Mesothelial cell of epicardium (in vitro differentiated cells): ENCODE results near the gene VENTX. TPM values are rescaled to one million over a fixed set of nuclear protein-coding genes. Genes with fewer than 3 reads are reported as not detected.
"Not testable (repeated sequence)": the region's sequence is repeated elsewhere in the genome, so short reads cannot be mapped to it uniquely, and the experiment has no call there.

Experiments used
- DNase-seq, 2 experiments: peaks; one replicate each; pipeline ENCODE4 v3.0.0; 2021; ENCODE audit warnings: low spot score in 2 of 2; ENCODE audit not compliant: unreplicated experiment in 2 of 2
- H3K27ac Mint-ChIP-seq: 2 replicates; pipeline ENCODE4 v1.8.0; 2021; ENCODE audit warnings: mixed read lengths
- H3K27me3 Mint-ChIP-seq: 2 replicates; pipeline ENCODE4 v1.8.0; 2021; ENCODE audit warnings: low read depth, mixed read lengths
- H3K36me3 Mint-ChIP-seq: 2 replicates; pipeline ENCODE4 v1.8.0; 2021; ENCODE audit warnings: mixed read lengths
- H3K4me1 Mint-ChIP-seq: 2 replicates; pipeline ENCODE4 v1.8.0; 2021; ENCODE audit warnings: mixed read lengths
- H3K4me3 Mint-ChIP-seq: 2 replicates; pipeline ENCODE4 v1.8.0; 2021; ENCODE audit warnings: mild to moderate bottlenecking, moderate library complexity, mixed read lengths
- H3K9me3 Mint-ChIP-seq: 2 replicates; pipeline ENCODE4 v1.8.0; 2021; ENCODE audit warnings: mixed read lengths
- CTCF ChIP-seq: fragments of 200-600 bp; sonication (generic); IDR thresholded peaks from one replicate; pipeline ENCODE4 v1.5.0; 2021; ENCODE audit warnings: antibody characterized with exemption; ENCODE audit not compliant: unreplicated experiment
- total RNA-seq: library from RNA; stranded (reverse); gene quantifications from 3 replicates; pipeline ENCODE4 v1.2.1, GENCODE V29; 2021

The VENTX gene
- total RNA-seq, 1 donor from 2014 or later: 0.09 TPM

- Mint-ChIP-seq H3K4me1 (peaks cover 14% of the 10 kb centered on the region), H3K27me3 (peaks cover 86% of the 10 kb centered on the region), H3K9me3 (no peaks in the 10 kb centered on the region), H3K36me3 (no peaks in the 10 kb centered on the region), H3K27ac (no peak overlapping the region), H3K4me3 (peak overlapping the region; percentile 36)
- no peak for DNase-seq
- no peak for TF ChIP-seq CTCF
These were observed 6.3 kb upstream of the VENTX start for GRCh38 chr10:133231244-133231945.

GRCh38 chr10:133231946-133232574, 5.6 kb upstream of the VENTX start:
- TF ChIP-seq CTCF: no peak
- peaks cover 14% of the 10 kb centered on the region for H3K4me1 Mint-ChIP-seq
- no peaks in the 10 kb centered on the region for H3K36me3 Mint-ChIP-seq
- H3K27ac Mint-ChIP-seq: no peak overlapping the region
- DNase-seq: no peak
- H3K9me3 Mint-ChIP-seq: no peaks in the 10 kb centered on the region
- H3K27me3 Mint-ChIP-seq: peaks cover 80% of the 10 kb centered on the region
- H3K4me3 Mint-ChIP-seq: no peak overlapping the region

GRCh38 chr10:133234796-133235195, 2.9 kb upstream of the VENTX start:
- H3K4me1 Mint-ChIP-seq, DNase-seq, H3K27ac Mint-ChIP-seq, H3K9me3 Mint-ChIP-seq, H3K36me3 Mint-ChIP-seq, H3K4me3 Mint-ChIP-seq: not testable (repeated sequence)
- peaks cover 80% of the 10 kb centered on the region for H3K27me3 Mint-ChIP-seq

- no peak for DNase-seq
- H3K9me3 Mint-ChIP-seq: no peaks in the 10 kb centered on the region
- H3K36me3 Mint-ChIP-seq: no peaks in the 10 kb centered on the region
- peaks cover 8% of the 10 kb centered on the region for H3K4me1 Mint-ChIP-seq
- H3K27me3 Mint-ChIP-seq: peaks cover 83% of the 10 kb centered on the region
- no peak for TF ChIP-seq CTCF
- no peak overlapping the region for H3K27ac Mint-ChIP-seq
- H3K4me3 Mint-ChIP-seq: no peak overlapping the region
These were observed 2.3 kb upstream of the VENTX start for GRCh38 chr10:133235265-133235855.

GRCh38 chr10:133235932-133236331, 1.7 kb upstream of the VENTX start:
- Mint-ChIP-seq H3K4me1 (peaks cover 8% of the 10 kb centered on the region), H3K9me3 (no peaks in the 10 kb centered on the region), H3K36me3 (no peaks in the 10 kb centered on the region), H3K4me3 (no peak overlapping the region), H3K27me3 (peaks cover 85% of the 10 kb centered on the region), H3K27ac (no peak overlapping the region)
- DNase-seq: no peak
- TF ChIP-seq CTCF: no peak
